ENCODE measurements around the gene ZNF778.

DNA sequence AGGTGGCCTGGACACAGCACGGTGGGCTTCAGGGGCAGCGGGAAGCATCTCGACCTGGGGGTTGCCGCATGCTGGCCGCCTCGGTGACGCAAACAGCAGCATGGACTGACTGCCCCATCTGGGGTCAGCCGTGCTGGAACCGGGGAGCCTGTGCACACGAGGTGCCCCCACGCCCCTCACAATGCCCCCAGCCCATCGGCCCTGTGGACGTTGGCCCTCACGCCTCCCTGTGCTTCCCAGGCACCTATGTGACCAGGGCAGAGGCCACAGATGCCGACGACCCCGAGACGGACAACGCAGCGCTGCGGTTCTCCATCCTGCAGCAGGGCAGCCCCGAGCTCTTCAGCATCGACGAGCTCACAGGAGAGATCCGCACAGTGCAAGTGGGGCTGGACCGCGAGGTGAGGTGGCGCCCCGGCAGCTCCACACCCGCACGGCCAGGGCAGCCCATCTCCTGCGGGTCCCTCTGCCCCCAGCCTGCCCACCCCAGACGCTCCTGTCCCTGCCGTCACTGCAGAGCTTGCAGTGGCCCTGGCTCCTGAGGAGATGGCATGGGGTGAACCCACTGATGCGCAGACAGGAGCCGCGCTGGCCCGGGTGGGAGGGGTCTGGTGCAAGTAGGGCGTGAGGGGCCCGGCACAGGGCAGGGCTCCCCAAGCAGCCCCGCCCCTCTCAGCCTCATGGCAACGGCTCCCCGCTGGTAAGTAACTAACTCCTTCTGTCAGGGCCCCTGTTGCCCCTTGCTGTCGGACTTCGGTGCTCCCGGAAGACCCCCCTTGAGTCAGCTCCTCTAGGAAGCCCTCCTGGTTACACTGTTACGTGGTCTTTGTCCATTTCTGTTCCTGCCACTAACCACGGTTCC is 32.3 kb upstream of the ZNF778 start:
- TF ChIP-seq CTCF (IDR thresholded peaks at IDR 0.05; ENCODE audit: poor library complexity) = no peak
- TF ChIP-seq EZH2 (IDR thresholded peaks at IDR 0.05; ENCODE audit: borderline replicate concordance) = no peak

Data from hepatocyte (in vitro differentiated cells).